ENCODE results near the gene MT1X.

Gene MT1X

DNA sequence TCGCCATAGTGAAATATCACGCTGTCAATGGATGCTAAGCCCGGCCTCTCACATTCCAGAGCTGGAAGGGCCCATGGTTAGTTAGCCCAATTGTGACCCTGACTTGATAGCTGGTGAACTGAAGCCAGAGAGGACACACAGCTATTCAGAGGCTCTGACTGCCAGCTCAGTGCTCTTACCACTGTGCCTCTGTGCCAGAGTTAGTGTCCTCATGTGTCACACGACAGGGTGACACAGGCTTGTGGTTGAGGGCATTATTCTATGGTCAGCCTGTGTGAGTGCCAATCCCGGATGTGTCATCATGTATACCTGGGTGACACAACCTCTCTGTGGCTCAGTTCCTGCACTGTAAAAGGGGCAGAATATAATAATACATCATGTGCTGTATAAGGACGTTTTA, 2.5 kb upstream of the MT1X start:
- no peak for DNase-seq

GRCh38 chr16:56682703-56683397, 580 bp downstream of the MT1X start:
- DNase-seq, result no peak

- DNase-seq, result no peak
Measured at GRCh38 chr16:56683424-56684172, 1.3 kb downstream of the MT1X start.

- DNase-seq, result no peak
Measured at GRCh38 chr16:56684256-56684925, 2.1 kb downstream of the MT1X start.

- no peak for DNase-seq
Measured at GRCh38 chr16:56684926-56685590, 2.8 kb downstream of the MT1X start.

DNA sequence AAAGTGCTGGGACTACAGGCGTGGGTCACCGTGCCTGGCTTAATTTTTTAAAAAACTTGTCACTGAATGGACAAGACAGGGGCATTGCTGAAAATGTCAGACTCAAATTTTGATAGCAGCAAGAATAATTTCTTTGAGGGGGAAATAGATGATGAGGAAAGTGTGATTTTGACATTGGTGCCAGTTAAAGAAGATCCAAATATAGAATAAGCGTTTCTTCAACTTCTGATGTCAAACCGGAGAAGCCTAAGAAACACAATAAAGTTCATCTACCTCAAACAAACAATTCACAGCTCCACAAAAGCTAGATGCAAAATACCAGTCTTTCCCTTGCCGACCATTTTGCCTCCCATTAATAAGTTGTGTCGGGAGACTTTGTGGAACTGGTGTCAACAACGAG, 4.5 kb downstream of the MT1X start:
- no peak for DNase-seq

GRCh38 chr16:56688762-56689161, 6.5 kb downstream of the MT1X start:
- no peak for DNase-seq

- DNase-seq, result no peak
Measured at GRCh38 chr16:56689171-56689570, 6.9 kb downstream of the MT1X start.

GRCh38 chr16:56690420-56691122, 8.3 kb downstream of the MT1X start:
- no peak for DNase-seq

GRCh38 chr16:56691885-56692284, 9.6 kb downstream of the MT1X start:
- no peak for DNase-seq

DNA sequence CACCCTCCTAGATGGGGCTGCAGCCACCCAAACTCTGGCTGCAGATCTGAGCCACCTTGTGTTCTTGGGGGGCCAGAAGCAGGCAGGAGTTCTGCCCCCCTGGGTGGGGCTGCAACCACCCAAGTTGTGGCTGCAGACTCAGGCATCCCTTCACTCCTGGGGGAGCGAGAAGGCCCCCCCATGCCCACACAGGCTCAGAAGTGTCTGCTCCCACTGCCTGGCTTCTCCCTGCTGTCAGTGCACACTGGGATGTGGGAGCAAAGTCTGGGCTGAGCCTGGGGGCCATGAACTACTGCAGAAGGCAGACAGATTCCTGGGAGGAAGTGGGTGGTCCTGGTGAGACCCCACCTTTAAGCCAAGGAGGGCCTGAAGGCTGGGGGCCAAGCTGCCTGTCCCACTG, 13.0 kb downstream of the MT1X start:
- no peak for DNase-seq

GRCh38 chr16:56697456-56698155, 15.3 kb downstream of the MT1X start:
- DNase-seq, result no peak

DNA sequence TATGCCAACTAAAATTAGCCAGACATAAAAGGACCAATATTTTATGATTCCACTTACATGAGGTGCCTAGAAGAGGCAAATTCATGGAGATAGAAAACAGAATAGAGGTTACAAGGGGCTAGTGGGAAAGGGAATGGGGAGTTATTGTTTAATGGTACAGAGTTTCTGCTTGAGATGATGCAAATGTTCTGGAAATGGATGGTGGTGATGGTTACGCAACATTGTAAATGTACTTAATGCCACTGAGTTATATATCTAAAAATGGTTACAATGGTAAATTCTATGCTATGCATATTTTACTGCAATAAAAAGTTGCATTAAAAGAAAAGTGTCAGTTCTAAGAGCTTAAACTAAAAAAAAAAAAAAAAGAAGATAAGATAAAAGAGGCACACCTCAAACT, 17.9 kb downstream of the MT1X start:
- no peak for DNase-seq

DNA sequence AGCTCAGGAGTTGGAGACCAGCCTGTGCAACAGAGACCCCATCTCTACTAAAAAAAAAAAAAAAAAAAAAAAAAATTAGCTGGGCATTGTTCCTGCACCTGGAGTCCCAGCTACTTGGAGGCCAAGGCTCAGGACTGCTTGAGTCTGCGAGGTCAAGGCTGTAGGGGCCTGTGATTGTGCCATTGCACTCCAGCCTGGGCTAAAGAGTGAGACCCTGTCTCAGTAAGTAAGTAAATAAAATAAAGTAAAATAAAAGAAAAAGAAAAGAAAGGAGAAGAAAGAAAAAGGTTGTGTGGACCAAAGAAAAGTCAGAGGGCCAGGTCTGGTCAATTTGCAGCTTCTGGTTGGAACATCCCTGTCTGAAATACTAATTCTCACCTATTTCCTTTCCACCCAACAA, 18.4 kb downstream of the MT1X start:
- no peak for DNase-seq

DNA sequence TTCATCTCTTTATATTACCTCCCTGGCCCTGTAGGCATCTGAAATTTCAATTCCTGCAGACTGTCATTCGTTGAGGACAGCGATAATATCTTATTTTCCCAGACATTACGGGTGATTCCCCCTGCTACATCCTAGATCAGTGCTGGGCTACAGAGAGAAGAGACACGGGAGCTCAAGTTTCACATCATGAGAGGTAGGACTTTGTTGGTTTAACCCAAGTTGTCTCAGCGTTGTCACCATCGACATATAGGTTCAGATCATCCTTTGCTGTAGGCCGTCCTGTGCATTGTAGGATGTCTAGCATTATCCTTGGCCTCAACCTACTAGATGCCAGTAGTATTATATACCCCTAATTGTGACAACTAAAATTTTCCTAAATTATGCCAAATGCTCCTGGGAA, 19.3 kb downstream of the MT1X start:
- no peak for DNase-seq

DNA sequence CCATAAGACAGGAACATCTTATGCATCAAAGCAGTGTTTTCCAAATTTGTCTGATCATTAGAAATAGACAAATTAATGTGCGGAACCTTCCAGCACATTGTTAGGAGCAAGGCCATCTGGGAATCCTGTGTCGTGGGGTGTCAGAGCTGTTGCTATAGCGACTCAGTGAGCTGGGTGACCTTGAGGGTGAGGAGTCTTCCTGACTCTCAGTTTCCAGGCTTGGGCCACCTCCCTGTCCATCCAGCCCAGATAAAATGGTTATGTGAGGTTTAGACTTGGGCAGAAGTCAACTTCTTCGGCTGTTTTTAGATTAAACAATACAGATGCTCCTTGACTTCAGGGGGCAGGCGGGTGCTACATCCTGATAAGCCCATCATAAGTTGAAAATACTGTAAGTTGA, 20.6 kb downstream of the MT1X start:
- DNase-seq, result peak; percentile 5

GRCh38 chr16:56708525-56709442, 26.5 kb downstream of the MT1X start:
- DNase-seq, result no peak

DNA sequence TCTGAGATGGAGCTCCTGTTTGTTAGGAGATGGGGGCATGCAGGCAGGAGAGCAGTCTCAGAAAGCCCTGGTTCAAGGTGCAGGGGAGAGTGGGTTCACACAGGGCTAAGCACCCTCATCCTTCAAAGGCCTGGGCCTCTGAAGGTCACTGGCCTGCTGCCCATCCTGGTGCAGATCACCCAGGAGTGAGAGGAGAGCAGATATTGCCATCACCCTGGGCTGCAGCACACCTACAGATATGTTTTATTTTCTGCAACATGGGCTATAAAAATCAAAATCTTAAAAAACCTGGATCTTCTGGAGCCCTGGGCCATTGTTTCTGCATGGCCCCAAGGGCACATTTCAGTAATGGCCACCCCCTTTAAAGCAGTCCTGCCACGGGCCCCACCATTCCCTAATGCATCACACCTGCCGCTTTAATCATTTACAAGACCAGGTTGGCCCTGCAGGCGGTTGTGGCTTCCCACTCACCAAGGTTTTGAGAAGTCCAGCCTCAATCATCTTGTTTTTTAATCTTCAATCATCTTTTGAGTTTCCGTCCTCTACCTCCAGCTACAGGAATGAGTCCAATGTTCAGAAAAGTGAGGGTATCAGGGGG, 27.3 kb downstream of the MT1X start:
- DNase-seq, result no peak

- DNase-seq, result no peak
Measured at GRCh38 chr16:56710181-56710737, 28.0 kb downstream of the MT1X start.

GRCh38 chr16:56711862-56712261, 29.6 kb downstream of the MT1X start:
- no peak for DNase-seq
